HG03108 (cell line): ENCODE data around the gene ZG16.
"Not testable (repeated sequence)": the region's sequence is repeated elsewhere in the genome, so short reads cannot be mapped to it uniquely, and the experiment has no call there.

Experiments
- ATAC-seq: cut with Tn5 transposase; IDR thresholded peaks from one replicate; pipeline ENCODE4 v1.9.1; 2021; ENCODE audit warnings: moderate library complexity; ENCODE audit not compliant: unreplicated experiment

ZG16 gene

DNA sequence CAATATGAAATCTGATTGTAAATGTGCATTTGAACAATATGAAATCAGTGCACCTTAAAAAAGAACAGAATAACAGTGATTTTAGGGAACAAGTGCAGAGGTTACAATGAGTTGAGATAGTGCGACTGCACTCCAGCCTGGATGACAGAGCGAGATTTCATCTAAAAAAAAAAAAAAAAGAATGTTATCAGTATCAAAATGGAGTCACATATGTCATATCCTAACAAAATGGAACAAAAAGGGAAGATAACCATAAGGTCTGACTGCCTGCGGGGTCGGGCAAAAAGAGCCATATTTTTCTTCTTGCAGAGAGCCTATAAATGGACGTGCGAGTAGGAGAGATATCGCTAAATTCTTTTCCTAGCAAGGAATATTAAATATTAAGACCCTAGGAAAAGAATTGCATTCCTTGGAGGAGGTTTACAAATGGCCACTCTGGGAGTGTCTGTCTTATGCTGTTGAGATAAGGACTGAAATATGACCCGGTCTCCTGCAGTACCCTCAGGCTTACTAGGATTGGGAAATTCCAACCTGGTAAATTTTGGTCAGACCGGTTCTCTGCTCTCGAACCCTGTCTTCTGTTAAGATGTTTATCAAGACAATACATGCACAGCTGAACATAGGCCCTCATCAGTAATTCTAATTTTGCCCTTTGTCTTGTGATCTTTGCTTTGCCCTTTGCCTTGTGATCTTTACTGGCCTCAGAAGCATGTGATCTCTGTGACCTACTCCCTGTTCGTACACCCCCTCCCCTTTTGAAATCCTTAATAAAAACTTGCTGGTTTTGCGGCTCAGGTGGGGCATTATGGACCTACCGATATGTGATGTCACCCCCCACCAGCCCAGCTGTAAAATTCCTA is 5.3 kb downstream of the ZG16 start:
- ATAC-seq, result not testable (repeated sequence)

DNA sequence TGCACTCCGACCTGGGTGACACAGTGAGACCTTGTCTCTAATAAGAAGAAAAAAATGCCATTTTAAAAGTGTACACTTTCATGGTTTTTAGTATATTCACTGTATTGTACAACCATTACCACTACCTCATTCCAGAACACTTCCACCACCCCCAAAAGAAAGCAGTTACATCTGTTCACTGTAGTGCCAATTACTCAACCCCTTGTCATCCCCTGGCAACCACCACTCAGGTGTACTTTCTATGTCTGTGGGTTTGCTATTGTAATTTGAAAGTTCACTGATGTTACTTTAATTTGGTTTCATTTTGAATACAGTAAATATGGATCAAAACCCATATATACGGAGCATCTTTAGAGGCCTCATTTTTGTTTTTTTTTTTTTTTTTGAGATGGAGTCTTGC is 6.1 kb downstream of the ZG16 start:
- ATAC-seq, result no peak

DNA sequence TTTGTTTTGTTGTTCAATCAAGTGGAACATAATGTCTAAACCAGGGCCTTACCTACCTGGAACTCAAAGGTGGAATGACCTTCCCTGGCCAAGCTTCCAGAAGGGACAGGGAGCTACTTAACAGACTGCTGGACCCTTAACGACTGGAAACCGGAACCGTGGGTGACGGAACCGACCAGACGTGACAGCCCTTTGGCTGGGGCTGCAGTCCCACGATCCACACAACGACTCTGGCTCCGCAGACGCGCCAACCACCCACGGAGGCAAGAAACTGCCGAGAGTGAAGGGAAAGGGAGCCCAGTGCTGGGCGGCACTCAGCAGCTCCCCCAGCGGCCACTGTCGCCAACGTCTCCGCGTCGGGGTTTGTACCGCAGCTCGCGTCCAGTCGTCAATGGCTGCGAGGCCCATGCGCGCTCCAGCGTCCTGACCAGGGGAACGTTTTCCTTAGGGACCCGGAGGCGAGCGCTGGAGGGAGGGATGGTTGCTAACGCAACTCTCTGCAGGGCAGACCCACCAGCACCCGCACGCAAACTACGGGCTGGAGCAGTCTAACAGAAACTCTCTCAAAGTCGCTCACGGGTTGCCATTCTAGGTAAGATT is 6.9 kb downstream of the ZG16 start:
- no peak for ATAC-seq

DNA sequence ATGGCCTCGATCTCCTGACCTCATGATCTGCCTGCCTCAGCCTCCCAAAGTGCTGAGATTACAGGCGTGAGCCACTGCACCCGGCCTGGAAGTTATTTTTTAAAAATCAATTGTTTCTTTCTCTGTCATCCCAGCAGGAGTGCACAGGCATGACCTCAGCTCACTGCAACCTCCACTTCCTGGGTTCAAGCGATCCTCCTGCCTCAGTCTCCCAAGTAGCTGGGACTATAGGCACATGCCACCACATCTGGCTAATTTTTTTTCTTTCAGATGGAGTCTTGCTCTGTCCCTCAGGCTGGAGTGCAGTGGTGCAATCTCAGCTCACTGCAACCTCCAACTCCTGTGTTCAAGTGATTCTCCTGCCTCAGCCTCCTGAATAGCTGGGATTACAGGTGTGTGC is 9.1 kb downstream of the ZG16 start:
- not testable (repeated sequence) for ATAC-seq

DNA sequence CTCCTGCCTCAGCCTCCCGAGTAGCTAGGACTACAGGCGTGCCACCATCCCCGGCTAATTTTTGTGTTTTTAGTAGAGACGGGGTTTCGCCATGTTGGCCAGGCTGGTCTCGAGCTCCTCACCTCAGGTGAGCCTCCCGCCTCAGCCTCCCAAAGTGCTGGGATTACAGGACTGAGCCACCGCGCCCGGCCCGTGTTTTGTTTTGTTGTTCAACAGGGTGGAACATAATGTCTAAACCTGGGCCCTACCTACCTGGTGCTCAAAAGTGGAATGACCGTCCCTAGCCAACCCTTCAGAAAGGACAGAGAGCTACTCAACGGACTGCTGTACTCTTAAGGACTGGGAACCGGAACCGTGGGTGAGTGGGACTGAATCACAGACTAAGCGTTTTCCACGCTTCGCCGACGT is 11.7 kb downstream of the ZG16 start:
- ATAC-seq, result no peak

DNA sequence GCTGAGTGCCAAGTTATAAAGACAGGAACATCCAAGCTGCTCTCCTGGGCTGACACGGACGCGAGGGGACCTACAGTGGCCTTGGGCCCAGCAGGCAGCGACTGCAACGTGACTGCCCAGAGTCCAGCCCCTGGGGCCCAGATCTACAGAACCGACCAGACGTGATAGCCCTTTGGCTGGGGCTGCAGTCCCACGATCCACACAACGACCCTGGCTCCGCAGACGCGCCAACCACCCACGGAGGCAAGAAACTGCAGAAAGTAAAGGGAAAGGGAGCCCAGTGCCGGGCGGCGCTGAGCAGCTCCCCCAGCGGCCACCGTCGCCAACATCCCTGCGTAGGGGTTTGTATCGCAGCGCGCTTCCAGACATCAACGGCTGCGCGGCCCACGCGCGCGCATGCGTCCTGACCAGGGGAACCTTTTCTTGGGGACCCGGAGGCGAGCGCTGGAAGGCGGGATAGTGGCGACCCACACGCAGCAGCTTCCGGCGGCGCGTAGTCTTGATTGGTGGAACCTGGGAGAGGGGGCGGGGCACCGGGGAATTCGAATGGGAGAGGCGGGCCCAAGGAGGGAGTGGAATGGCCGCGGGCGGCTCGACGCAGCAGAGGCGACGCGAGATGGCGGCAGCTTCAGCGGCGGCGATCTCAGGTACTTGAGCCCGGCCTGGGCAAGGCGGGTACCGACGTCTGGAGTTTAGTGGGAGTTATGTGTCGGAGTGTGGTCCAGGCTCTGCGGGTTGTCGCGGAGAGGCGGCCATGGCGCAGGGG is 12.3 kb downstream of the ZG16 start, which contains the start of gene KIF22:
Gene KIF22, plus strand, starts transcription at position 569 of the 766 bp plus-strand sequence. Its CDS starts 9 bp downstream, at position 578.
- ATAC-seq, result peak; percentile 90

DNA sequence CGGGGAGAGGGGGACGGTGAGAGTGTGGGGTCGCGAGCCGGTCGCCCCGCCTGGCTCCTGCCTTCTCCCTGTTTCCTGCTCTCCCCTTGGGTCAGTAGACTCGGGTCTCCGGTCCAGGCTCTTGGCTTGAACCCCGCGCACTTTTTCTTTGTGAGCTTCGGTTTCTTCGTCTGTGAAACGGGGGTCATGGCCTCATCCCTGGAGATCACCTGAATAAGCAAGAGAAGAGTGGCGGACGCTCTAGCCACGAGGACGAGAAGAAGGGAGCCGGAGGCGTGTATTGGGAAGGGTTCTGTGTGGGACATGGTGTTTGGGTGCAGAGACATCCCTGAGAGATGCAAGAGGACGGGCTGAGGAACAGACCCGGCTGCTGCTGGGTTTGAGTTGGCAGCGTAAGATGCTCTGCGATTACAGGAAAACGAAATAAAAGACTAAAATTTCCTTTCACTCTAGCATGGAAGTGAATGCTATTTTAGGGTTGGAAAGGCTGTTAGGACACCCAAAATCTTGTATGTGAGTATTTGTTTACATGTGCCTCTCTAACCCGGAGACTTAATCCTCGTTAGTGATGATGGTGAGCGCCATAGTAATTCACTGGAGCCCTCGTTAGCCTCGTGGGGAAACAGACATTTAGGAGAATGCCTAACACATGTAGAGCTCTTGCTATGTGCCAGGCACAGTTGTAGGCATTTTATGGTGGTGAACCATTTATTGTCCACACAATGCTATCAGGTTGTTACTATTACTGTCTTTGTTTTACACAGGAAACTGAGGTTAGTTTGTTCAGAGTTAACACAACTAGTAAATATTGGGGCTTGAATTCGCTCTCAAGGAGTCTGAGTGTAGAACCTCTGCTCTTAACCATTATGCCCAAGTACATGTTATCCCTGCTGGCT is 13.1 kb downstream of the ZG16 start:
- ATAC-seq, result no peak

DNA sequence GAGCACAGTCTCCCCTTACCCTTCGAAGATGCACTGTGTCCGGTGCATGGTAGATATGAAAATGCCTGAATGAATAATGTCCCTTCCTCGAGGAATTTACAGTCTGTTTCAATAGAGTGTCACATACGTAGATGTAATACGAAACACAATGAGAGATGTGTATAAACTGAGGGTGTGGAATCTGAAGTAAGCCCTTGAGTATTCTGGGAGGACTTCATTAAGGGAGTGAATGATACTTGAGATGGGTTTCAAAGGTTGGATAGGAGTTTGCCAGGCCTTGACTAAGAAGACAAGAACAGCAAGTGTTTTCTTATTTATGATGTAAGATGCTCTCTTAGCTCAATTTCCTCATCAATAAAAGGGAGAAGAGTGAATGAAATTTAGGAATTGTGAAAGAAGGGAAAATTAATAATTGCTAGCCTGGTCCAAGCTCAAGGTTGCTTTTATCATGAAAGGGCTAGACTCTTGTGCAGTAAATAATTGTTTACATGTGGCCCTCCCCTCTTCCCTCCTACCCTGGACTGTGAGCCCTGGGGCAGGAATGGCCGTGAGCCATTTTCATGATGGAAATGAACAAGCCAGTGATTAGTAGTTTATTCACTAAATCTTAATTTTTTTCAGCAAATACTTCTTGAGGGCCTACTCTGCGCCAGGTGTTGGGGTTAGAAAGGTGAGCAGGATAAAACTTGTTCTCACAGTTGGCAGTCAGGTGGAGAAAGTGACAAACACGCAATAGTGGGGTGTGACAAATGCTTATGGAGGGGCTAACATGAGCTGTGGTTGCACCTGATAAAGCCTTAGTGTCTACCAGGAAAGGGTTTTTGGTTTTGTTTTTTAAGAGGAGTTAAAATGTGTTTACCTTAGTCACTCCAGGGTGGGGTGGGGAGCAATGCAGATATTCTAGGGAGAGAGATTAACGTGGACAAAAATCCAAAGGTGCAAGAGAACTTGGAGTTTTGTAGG is 14.1 kb downstream of the ZG16 start:
- ATAC-seq, result no peak

DNA sequence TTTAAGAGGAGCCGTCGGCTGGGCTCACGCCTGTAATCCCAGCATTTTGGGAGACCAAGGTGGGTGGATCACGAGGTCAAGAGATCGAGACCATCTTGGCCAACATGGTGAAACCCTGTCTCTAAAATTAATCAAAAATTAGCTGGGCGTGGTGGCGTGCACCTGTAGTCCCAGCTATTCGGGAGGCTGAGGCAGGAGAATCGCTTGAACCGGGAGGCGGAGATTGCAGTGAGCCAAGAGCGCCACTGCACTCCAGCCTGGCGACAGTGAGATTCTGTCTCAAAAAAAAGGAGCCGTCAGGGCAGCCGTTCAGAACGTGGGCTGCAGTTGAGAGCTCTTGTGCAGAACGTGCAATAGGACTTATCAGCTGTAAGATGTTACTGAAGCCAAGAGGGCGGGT is 15.1 kb downstream of the ZG16 start:
- not testable (repeated sequence) for ATAC-seq

DNA sequence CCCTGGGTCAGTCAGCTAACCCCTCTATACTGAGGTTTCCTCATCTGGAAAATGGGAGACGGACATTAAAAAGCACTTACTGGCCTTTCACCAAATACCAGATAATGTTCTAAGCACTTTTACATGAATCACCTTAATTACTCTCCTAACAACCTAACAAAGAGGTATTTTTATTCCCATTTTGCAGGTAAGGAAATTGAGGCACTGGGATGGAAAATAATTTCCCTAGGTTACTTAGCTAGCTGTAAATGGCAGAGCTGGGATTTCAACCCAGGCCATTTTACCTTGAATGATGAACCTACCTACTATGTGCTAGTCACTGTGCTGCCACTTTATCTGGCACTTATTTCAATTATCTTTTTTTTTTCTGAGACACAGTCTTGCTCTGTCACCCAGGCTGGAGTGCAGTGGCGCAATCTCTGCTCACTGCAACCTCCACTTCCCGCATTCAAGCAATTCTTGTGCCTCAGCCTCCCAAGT is 16.2 kb downstream of the ZG16 start:
- no peak for ATAC-seq

DNA sequence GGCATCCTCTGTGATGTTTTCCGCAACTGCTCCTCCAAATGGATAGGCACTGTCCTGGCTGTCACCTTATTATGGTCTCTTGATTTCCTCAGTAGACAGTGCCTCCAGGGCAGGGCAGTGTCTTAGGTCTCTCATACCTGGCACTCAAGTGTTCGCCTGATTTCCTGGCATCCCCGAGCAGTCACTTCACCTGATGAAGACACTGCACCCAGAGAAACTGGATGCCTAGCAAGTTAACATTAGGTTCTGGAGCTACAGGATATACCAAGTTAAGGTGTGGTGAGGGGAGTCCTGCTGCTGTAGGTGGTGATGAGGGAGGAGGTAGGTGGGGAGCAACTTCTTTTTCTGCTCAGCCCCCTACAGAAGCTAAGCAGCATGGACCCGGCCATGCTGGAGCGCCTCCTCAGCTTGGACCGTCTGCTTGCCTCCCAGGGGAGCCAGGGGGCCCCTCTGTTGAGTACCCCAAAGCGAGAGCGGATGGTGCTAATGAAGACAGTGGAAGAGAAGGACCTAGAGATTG is 24.4 kb downstream of the ZG16 start:
- ATAC-seq, result no peak

DNA sequence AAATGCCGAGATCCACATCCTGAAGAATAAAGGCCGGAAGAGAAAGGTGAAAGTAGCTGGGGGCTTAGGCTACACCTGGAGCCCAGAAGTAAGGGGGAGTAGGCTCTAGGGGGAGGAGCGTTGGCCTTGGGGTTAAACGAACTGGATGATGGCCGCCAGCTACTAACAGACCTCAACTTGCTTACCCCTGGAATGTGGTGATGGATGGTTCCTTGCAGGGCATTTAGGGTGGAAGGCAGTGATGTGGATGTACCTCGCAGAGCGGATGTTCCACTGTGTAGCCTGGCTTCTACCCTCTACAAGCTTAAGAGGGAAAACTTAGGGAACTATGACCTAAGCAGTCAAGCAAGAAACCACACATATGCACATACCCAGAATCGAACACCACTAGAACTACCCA is 26.0 kb downstream of the ZG16 start:
- ATAC-seq, result no peak

DNA sequence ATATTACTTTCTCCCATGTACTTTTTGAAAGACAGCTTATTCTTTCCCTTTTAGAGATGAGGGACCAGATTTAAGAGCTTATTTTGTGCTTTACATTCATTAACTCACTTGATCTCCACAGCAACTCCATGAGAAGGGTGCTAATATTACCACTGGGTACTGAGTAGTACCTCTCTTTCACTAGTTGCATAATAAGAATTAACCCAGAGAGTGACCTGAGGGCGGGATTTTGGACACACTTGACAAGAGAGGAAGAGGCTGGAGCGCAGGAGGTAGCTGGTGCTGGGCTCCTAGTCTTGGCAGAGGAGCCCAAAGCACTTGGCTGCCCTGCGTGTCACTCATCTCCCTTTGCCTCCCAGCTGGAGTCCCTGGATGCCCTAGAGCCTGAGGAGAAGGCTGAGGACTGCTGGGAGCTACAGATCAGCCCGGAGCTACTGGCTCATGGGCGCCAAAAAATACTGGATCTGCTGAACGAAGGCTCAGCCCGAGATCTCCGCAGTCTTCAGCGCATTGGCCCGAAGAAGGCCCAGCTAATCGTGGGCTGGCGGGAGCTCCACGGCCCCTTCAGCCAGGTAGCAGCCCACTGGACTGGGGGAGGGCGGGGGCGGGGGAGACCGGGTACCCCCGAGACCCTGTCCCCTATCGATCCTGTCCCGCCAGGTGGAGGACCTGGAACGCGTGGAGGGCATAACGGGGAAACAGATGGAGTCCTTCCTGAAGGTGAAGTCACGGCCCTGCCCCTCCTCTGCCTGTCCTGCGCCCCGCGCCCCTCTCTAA is 26.6 kb downstream of the ZG16 start:
- ATAC-seq, result peak; percentile 3

DNA sequence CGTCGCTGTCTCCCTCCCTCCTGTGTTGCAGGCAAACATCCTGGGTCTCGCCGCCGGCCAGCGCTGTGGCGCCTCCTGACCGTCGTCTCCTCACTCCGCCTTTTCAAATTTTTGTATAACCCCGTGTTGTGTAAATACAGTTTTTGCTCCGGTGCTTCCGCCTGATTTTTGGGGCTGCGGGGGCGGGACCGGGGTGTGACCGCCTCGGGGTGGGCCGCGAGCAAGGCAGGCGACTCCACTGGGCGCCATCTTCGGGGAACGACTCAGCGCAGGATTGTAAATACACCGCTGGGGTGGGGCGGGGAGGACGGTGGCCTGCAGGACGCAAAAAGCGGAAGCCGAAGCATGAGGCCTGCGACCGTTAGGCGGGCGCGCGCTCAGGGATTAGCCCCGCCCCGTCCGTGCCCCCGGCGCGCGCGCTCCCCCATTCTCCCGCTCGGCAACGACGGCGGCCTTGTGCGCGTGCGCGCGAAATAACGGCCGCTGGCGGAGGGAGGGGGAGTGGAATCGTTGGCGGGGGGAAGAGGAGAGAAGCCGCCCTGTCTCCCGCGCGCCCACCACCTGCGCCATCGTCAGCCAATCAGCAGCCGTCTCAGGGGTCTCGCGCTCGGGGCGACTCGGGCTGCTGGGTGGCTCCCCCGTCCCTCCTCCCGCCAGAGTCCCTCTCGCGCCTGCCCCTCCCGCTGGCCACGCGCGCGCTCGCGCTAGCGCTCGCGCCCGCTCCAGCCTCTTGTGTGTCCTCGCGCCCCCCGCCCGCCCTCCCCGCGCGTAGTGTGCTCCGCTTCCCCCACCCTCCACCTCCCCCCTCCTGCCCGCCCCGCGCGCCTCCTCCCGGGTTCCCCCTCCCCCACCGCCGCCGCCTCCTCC is 27.4 kb downstream of the ZG16 start:
- ATAC-seq, result peak; percentile 44

DNA sequence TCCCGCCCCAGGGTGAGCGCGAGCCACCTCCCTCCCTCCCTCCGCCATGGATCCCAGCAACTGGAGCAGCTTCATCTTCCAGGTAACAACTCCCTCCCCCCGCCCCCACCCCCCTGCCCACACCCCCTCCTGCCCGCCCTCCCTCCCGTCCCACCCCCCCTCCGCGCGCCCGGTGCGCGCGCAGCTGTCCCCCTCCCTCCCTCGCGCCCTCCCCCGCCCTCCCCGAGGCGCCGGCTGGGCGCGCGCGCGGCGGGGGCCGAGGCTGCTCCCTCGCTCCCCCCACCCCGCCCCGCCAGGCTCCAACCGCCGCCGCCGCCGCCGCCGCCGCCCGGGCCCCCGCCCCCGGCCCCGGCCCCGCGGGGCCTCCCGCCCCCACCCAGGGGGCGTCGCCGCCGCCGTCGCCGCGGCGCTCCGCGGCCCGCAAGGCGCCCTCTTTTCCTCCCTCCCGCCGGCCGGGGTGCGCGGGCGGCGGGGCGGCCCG is 28.1 kb downstream of the ZG16 start, which contains the start of gene MAZ:
Gene MAZ, plus strand, starts transcription at position 431 of the 481 bp plus-strand sequence. CDS start 173 bp downstream, outside the sequence.
- ATAC-seq, result no peak

DNA sequence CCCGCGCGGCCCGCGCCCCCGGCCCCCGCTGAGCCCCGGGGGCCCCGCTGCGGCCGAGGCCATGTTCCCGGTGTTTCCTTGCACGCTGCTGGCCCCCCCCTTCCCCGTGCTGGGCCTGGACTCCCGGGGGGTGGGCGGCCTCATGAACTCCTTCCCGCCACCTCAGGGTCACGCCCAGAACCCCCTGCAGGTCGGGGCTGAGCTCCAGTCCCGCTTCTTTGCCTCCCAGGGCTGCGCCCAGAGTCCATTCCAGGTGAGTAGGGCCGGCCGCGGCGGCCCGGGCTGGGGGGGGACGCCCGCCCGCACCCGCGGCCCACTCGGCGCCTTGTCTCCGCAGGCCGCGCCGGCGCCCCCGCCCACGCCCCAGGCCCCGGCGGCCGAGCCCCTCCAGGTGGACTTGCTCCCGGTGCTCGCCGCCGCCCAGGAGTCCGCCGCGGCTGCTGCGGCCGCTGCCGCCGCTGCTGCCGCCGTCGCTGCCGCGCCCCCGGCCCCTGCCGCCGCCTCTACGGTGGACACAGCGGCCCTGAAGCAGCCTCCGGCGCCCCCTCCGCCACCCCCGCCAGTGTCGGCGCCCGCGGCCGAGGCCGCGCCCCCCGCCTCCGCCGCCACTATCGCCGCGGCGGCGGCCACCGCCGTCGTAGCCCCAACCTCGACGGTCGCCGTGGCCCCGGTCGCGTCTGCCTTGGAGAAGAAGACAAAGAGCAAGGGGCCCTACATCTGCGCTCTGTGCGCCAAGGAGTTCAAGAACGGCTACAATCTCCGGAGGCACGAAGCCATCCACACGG is 28.8 kb downstream of the ZG16 start:
- ATAC-seq, result no peak
